Urothelium cell line (cell line): ENCODE results near the gene MAPK10.
"Not testable (repeated sequence)": the region's sequence is repeated elsewhere in the genome, so short reads cannot be mapped to it uniquely, and the experiment has no call there.

ENCODE experiments used
- DNase-seq: peaks from one replicate; pipeline ENCODE4 v3.0.0; 2011; ENCODE audit warnings: low spot score, mixed read lengths
- FAIRE-seq: peaks from 2 replicates; lab custom pipeline; 2011; peaks lifted over from hg19 to GRCh38; lab: Jason Lieb, UNC

MAPK10 gene

DNA sequence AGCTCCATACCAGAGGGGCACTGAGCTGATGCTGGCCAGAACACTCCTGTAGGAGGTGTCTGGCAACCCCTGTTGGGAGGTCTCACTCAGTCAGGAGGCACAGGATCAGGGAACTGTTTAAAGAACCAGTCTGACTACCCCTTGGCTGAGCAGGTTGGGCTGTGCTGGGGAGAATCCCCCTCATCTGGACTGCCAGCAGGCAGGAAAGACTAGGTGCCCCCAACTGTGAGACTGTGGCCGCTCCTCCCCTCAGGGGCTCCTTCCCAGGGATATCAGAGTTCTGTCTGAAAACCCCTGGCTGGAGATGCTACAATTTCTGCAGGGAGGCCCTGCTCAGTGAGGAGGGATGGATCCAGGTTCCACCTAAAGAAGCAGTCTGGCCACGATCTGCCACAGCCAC, 245.3 kb downstream of the MAPK10 start:
- DNase-seq, result no peak
- no peak for FAIRE-seq

DNA sequence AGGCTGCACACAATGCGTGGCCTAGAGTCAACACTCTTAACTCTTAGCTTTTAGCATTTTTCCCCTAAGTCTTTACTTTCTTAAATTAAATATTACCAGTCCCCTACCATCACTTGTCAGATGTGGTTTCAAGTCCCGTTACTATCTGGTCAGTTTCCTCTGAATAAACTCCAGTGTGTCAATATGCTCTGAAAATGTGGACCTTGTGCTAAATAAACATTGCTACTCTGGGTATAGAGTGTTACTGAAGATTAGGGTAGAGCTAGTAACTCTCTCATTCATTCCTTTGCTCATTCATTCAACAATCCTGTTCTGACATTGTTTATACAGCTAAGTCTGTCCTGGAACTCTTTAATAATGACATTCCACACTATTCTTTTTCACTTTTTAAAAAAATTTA, 251.0 kb downstream of the MAPK10 start:
- DNase-seq (no peak), FAIRE-seq (no peak)

DNA sequence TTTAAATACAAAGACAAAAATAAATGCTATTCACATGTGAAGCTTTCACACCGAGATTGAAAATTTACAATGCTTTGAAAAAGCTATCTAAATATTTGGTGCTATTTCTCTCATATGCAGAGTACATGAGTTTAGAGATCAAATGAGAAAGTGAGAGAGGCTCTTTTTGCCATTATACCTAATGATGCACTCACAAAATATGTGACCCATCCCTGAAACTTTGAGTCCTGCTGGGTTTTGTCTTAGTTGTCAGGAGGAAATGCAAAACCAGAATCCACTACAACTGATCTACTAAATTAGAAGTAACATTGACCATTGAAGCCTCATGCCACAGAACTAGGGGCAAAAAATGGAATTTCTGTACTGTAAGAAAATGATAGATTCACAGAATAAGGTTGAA, 251.7 kb downstream of the MAPK10 start:
- no peak for FAIRE-seq
- no peak for DNase-seq

DNA sequence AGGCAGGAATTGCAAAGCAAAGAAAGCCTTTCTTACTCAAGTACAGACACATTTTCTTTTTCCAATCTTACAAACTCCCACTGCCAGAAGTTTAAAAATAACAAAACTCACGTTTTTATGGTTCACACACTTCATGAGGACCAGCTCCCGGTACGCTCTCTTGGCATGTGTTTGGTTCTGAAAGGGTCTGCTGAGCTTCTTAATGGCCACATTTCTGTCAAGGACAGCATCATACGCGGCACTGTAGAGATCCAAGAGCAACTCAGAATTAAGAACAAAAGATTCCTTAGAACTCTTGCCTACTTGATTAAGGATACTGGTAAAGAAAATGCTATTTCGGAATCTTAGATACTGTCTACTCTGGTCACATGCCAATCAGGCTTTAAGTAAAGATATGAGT, 252.7 kb downstream of the MAPK10 start:
- DNase-seq (no peak), FAIRE-seq (no peak)

DNA sequence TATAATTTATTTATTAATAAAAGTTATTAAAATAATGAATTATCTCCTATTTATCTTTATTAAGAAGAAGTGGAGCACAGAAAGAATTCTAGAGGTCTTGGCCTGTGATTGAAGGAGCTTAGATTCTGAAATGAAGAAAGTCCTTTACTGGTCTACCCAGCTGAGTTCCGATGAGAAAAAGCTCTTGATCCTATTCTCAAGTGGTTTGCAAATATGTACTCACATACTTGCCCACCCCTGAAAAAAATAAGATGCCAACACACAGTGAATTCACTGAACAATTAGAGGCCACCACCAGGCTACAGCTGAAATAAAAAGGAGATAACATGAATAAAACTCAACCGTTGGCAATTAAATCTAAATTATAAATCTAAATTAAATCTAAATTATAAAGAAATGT, 253.4 kb downstream of the MAPK10 start:
- FAIRE-seq (no peak), DNase-seq (no peak)

DNA sequence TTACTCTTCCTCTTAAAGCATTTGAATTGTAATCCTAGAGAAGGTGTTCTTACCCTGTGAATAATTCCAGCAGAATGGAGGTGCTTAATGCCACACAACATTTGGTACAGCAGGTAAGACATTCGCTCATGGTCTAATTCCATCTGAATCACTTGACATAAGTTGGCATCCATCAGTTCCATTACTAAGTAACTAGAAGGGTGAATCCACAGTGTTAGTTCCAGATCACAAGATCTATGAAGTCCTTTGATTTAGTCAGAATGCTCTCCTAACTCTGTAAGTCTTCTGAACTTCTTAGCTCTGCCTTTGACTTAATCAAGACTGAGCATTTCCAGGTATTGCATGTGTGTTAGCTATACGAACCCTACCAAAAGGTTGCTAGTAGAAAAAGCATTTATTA, 258.0 kb downstream of the MAPK10 start:
- no peak for DNase-seq
- no peak for FAIRE-seq

DNA sequence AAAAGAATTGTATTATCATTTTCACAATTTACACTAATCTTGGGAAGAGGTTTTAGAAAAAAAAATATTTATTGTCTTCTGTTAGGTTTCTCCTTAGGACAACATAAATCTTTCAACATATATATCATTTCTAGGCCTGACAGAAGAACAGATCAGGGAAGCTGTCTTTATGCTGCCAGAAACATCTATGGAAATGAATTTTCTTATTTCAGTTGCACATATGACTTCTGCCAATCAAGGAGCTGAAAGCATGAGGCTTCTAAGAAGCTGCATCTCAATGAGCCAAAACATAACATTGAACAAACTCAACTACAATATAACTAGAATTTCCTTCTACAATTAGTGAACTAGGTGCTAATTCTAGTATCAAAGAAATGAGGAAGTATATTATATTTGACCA, 258.4 kb downstream of the MAPK10 start:
- FAIRE-seq, result no peak
- no peak for DNase-seq

DNA sequence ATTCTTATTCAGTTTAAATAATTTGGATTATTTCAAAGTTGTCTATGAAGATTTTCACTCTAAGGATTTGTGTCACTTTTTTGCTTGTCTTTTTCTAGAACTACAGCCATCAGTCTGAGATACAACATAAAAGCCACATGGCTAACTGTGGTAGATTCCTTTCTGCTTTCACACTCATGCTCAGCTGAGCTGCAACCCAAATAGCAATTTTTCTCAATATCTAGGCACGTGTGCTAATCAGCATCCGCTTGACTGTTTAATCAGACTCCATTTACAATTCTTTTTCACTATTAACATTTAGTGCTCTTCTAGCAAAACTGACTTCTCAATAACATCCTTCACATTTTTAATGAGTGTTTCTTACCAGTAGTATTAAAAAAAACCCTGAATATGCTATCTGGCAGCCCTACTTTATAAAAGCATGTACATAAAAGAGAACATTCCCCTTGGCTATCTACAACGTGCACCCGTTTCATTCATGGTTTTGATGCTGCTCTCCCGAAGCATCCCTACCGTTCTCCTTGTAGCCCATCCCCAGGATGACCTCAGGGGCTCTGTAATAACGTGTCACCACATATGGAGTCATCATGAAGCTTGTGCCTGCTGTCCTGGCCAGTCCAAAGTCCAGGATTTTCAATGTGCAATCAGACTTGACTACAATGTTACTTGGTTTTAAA, 259.2 kb downstream of the MAPK10 start:
- FAIRE-seq (no peak), DNase-seq (no peak)

DNA sequence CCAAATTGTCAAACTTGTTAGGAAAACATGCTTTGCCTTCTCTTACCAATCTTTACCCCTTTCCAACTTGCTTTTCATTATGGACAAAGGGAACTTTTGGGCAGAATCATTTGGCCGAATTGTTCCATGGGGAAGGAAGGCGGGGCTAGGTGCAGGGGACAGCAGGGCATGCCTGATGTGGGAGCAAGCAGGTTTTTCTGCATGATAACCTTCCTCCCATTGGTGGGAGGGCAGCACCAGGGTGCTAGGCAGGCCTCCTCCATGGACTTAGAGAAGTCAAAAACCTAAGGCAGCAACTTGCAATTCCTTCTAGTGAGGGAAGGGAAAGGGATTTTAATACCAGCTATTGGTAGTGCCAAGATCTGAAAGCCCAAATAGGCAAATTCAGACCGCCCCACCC, 260.5 kb downstream of the MAPK10 start:
- FAIRE-seq, result no peak
- DNase-seq, result no peak

DNA sequence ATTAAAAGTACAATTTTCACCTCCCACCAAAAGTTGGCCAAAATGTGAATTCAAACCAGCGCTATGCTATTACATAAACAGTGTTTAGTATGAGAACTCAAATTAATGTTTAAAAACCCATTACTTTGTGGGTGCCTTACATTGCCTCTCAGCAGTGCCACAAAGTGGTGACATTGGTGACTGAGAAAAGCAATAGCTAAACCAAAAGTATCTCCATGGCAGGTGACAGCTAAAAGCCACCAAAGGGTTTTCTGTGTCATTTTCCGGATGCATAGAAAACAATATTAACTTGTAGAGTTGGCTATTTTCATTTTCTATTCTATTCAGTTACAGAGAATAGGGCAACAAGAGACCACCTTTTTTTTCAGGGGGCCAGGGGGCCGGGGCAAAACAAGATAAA, 261.2 kb downstream of the MAPK10 start:
- DNase-seq, result no peak
- no peak for FAIRE-seq

DNA sequence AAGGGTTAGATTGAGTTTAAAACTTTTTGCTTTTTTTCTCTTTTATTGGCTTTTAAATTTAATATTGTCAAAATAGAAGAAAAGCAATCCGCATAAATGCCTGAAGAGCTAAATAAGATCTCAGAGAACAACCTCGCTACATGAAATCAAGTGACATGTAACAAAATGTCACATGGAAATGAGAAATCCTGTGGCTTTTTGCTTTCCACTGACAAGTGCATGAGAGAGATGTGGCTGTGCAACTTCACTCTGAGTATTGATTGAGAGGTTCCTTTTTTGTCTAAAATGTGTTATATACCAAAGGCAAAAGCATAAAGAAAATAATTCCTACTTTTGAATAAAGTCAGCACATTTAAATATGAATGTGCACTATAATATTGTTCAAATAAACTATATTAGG, 263.5 kb downstream of the MAPK10 start:
- no peak for DNase-seq
- FAIRE-seq, result no peak

DNA sequence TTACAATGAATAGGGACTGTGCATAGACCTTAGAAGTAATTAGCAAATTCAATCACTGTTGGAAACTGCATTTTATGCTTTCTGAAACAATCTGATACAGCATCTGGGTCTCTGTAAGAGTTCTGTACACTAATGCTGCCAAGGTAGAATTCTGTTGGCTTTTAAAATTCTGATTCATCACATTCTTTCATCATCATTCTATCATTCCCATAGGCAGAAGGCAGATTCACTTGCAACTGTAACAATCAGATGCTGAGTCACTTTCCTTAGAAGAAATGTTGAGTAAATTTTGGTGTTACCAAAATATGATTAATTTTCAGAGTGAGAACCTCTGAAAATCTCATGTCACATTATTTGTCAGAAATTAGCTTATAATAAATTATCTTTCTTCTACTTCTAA, 267.2 kb downstream of the MAPK10 start:
- DNase-seq, result peak; percentile 11

DNA sequence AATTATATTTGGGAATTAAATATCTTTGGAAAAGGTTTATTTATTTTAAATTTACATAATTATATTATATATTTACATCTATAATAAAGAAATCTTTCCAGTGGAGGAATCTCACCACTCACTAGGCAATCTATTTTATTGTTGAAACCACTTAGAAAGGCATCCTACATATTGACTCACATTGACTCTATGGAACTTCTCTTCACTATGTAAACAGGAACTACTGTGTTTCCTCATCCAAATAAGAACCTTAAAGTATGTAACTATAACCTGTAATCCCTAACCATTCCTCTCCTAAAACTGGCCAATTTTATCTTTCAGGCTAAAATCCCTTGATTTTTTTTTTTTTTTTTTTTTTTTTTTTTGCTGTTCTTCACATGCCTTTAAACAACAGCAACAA, 268.7 kb downstream of the MAPK10 start:
- FAIRE-seq (no peak), DNase-seq (no peak)

More for the DNA sequence above, 267.2 kb downstream of the MAPK10 start:
- FAIRE-seq, result no peak

DNA sequence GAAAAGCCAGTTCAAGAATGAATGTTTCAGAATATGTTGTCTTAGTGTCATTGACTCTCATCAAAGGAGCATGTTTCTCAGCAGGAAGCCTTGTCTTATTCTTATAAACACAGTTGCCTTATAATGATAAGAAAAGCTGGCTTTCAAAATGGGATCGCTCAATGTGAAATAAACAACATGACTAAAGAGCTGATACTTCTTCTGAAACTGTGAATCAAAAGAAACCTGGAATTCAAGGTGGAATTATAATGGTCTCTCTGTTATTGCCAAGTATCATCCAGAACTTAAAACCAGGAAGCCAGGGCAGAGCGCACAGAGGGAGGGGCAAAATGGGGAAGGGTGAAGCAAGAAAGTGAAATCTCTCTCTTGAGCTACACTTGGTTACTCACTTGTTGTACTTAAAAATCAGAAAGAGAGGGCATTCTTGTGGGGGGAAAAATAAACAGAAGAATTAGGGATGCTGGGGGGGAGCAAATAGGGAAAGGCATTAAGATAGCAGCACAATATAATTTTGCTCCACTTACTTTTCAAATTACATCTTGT, 270.0 kb downstream of the MAPK10 start:
- FAIRE-seq (no peak), DNase-seq (no peak)

DNA sequence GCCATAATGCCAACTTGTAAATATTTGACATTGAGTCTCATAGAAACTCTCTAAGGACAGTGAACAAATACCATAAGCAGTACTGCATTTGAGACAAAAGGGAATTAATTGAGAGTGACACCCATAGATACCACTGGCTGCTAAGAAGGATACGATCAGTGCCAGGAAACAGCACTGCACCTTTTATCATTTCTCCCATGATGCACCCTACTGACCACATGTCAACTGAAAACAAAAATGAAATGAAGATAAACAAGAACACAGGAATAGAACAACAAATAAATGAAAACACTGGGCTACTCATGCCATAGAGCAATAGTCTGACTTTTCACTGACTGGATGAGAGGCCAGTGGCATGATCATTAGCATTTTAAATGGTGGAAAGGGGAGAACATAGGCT, 270.8 kb downstream of the MAPK10 start:
- DNase-seq, result no peak
- no peak for FAIRE-seq

DNA sequence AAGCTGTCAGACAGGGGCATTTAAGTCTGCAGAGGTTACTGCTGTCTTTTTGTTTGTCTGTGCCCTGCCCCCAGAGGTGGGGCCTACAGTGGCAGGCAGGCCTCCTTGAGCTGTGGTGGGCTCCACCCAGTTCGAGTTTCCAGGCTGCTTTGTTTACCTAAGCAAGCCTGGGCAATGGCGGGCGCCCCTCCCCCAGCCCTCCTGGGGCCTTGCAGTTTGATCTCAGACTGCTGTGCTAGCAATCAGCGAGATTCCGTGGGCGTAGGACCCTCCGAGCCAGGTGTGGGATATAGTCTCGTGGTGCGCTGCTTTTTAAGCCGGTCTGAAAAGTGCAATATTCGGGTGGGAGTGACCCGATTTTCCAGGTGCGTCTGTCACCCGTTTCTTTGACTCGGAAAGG, 284.1 kb downstream of the MAPK10 start:
- FAIRE-seq, DNase-seq: not testable (repeated sequence)

DNA sequence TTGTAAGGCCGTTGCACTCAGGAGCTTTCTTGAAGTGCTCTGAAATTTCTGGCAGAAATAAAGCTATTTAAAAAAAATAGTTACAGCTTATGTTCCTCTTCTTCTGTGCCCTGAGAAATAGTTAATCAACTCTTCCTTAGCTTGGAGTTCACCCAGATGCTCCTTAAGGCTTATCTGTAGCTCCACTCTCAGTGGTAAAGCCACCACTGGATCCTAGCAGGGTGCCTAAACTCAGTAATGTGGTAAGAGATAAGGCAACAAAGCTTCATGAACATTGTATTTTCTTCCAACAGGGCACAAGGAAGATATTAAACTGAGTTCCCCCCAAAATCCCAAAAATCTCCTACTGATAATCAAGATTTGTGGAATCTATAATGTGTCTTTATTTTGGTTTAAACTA, 299.5 kb downstream of the MAPK10 start:
- FAIRE-seq, result no peak
- DNase-seq, result no peak

DNA sequence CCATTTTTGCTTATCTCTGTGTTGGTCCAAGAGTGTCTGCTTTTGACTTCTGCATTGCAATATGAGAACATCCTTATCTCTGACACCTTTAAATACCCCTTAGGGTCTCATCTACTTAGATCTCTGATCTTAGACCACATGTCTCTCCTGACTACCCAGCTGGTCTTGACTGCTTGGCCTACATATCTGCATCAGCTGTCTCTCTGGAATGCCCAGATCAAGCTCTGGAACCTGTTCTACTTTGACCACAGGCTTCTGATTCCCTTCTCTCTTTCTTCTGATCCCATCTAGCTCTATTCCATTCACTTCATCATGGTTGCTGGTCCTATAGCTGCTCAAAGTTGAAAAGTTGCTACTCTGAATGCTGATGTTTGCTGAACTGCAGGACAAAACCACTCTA, 301.2 kb downstream of the MAPK10 start:
- no peak for FAIRE-seq

DNA sequence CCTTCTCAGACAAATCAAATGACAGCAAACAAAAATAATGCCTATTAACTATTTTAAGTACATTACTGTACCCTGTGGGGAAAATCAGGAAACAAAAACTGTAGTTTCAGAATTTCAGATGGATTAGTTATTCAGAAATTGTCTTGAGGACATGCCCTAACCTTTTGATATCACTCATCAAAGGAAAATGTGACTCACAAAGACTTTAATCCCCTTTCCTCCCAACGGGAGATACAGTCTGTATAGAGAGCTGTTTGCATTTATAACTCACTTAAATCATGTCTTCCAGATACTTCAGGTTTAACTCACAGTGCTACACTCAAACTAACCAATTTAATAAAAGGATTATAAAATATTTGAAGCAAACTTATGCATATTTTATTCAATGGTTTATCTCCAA, 304.0 kb downstream of the MAPK10 start:
- FAIRE-seq (no peak), DNase-seq (no peak)

More for the DNA sequence above, 301.2 kb downstream of the MAPK10 start:
- no peak for DNase-seq

DNA sequence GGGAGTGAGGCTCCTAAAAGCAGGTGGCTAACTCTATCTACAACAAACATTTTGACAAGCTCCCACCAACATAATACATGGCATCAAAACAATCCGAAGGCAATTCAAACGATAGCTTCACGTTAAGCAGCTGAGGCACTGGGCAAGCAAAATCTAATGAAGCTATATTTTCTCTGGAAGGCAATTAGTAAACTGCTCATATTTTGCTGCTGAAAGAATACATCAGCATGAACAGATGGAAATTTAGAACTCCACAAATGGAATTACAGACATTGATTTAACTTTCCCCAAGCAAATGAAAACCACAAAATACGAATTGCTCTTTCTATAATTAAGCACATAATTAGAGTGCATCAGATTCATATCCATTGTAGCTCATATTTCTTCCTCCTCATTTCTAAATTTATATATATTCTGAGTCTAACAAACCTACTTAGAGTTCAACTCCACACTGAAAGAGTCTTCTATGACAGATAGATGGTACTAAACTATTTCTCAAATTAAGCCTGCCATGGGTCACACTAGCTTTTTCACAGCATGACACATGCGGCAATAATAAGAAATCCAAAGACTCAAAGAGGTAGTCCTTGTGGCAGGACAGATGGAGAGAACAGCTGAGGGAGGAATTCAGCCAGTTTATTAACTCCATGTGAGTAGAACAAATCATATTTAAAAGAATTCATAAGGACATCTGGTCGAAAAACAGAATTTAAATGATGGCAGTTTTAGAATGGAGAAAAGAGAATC, 305.4 kb downstream of the MAPK10 start:
- no peak for DNase-seq
- no peak for FAIRE-seq

DNA sequence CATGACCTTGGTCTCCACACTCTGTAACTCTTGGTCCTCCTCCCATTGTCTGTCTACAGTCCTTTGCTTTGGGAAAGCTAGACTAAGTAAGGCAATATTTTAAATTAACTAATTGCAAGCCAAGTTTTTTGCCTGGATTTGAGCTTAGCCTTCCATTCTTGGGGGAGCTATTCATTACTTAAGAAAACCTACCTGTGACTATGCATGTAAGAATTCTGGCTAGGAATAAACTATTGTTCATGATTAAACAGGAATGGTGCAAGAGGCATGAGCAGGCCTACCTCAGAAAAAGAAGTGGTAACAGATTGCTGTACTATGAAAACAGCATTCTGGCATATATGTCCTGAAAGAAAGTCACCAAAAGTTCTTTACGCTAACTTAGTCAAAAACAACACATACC, 309.4 kb downstream of the MAPK10 start:
- DNase-seq (no peak), FAIRE-seq (no peak)

DNA sequence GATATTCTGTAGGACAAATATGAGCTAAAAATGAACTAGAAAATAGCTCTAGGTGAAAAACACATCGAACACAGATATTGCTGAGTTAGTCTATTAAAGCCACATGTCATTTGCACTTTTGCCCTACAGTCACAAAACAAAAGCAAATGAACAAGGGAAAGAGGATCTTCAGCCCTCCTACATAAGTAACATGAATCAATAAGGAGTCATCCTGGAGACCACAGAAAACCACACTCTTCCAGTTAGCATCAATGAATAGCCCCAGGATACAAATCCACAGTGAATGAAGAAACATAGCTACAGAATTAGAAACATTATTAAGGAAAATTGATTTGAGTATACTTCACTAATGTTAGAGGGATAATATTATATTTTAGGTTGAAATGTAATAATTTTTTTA, 311.4 kb downstream of the MAPK10 start:
- no peak for DNase-seq
- no peak for FAIRE-seq
